K562 (cell line): Measurements from ENCODE around the gene C1QTNF6. TPM values are rescaled to one million over a fixed set of nuclear protein-coding genes. Genes with fewer than 3 reads are reported as not detected.

Source experiments
- ATAC-seq: fragments of 200-7000 bp; cut with Tn5 transposase; 3 replicates; pipeline ENCODE4 v1.9.1; 2020; ENCODE audit warnings: moderate library complexity
- BruUV-seq: library from RNA; stranded (reverse); fragments of 400-500 nt; replicated peaks from 2 replicates; lab custom pipeline; 2021; lab: Mats Ljungman, UMichigan
- CTCF ChIA-PET: fragments of 300-600 bp; formaldehyde crosslinking; extraction: SDS; loops from one replicate; lab custom pipeline; 2021; ENCODE audit warnings: low intra/inter-chr PET ratio; lab: Yijun Ruan, JAX
- POLR2A ChIA-PET: fragments of 300-600, 350-650 bp; sonication (Branson Sonifier 250); formaldehyde crosslinking; extraction: SDS; loops from one replicate; lab custom pipeline; 2021; ENCODE audit warnings: antibody characterized with exemption, inconsistent platforms; lab: Yijun Ruan, JAX
- DNase-seq, 4 experiments: peaks; one replicate each; pipeline versions ENCODE4 v3.0.0 to v3.0.0-alpha.2; 2011 to 2018; ENCODE audit warnings: low spot score in 3 of 4, mixed read lengths in 3 of 4; ENCODE audit errors: extremely low read depth in 1 of 4
- FAIRE-seq: peaks from 2 replicates; lab custom pipeline; 2011; peaks lifted over from hg19 to GRCh38; lab: Jason Lieb, UNC
- H2AFZ ChIP-seq: 2 replicates; pipeline ENCODE4 v1.6.0; 2011; ENCODE audit warnings: low read depth, low read length, control low read depth, inconsistent platforms
- H3K27ac ChIP-seq: fragments of 200-600 bp; 3 replicates; pipeline ENCODE4 v1.8.0; 2011; ENCODE audit warnings: low read depth, mild to moderate bottlenecking, control low read depth, inconsistent platforms, low read length, moderate library complexity, mixed read lengths; ENCODE audit errors: extremely low read depth
- H3K27me3 ChIP-seq, 2 experiments: fragments of 300-600 bp in 1 of 2; 2 replicates in 1 of 2; 3 replicates in 1 of 2; pipeline versions ENCODE4 v1.6.0 to v1.8.0; 2011; ENCODE audit warnings: inconsistent platforms in 2 of 2, low read length in 2 of 2, mild to moderate bottlenecking in 1 of 2, mixed read lengths in 1 of 2, moderate library complexity in 1 of 2; ENCODE audit not compliant: control insufficient read depth in 2 of 2, insufficient read depth in 2 of 2
- H3K36me3 ChIP-seq: fragments of 300-600 bp; 3 replicates; pipeline ENCODE4 v1.8.0; 2011; ENCODE audit warnings: mild to moderate bottlenecking, low read length, inconsistent platforms; ENCODE audit not compliant: control insufficient read depth, insufficient read depth
- H3K4me1 ChIP-seq, 2 experiments: fragments of 200-600 bp in 1 of 2; replicated peaks in 1 of 2; 2 replicates in 1 of 2; 3 replicates in 1 of 2; pipeline versions ENCODE4 v1.5.1 to v1.8.0; 2011; ENCODE audit warnings: inconsistent platforms in 2 of 2, low read length in 2 of 2, mild to moderate bottlenecking in 1 of 2, mixed read lengths in 1 of 2, moderate library complexity in 1 of 2; ENCODE audit not compliant: control insufficient read depth in 2 of 2, insufficient read depth in 2 of 2
- H3K4me2 ChIP-seq: 2 replicates; pipeline ENCODE4 v1.6.1; 2011; ENCODE audit warnings: low read length, control low read depth, inconsistent platforms, mixed read lengths; ENCODE audit not compliant: insufficient read depth
- H3K4me3 ChIP-seq: fragments of 200-600 bp; sonication (generic), shearing (Covaris generic); 2 replicates; pipeline ENCODE4 v1.5.1; 2016; ENCODE audit warnings: control low read depth, inconsistent platforms
- H3K79me2 ChIP-seq: fragments of 200-600 bp; 3 replicates; pipeline ENCODE4 v1.8.0; 2011; ENCODE audit warnings: low read length, inconsistent platforms; ENCODE audit not compliant: control insufficient read depth, insufficient read depth
- H3K9ac ChIP-seq, 2 experiments: 2 replicates each; pipeline versions ENCODE4 v1.6.0 to v1.6.1; 2011; ENCODE audit warnings: low read depth in 2 of 2, low read length in 2 of 2, control low read depth in 1 of 2, inconsistent platforms in 1 of 2, mild to moderate bottlenecking in 1 of 2, mixed read lengths in 1 of 2; ENCODE audit not compliant: insufficient read depth in 1 of 2
- H3K9me1 ChIP-seq: one replicate; pipeline ENCODE4 v1.6.0; 2011; ENCODE audit warnings: inconsistent platforms, mild to moderate bottlenecking, low read length, moderate library complexity; ENCODE audit not compliant: control insufficient read depth, insufficient read depth
- H3K9me3 ChIP-seq: replicated peaks from 2 replicates; pipeline ENCODE4 v1.5.1; 2011; ENCODE audit warnings: low read depth, low read length, inconsistent platforms; ENCODE audit not compliant: control insufficient read depth, insufficient read depth
- H4K20me1 ChIP-seq: replicated peaks from 2 replicates; pipeline ENCODE4 v1.6.1; 2011; ENCODE audit warnings: low read length, inconsistent platforms, mixed read lengths; ENCODE audit not compliant: control insufficient read depth, insufficient read depth
- ETV1 ChIP-seq: fragments of 450-650 bp; conservative IDR thresholded peaks from 2 replicates; pipeline ENCODE4 v1.6.1; 2016; ENCODE audit warnings: missing genetic modification characterization, control low read depth, low read depth, missing compliant biosample characterization
- HDAC2 ChIP-seq: fragments of 450-650 bp; IDR thresholded peaks from 2 replicates; pipeline ENCODE4 v1.6.1; 2016; ENCODE audit warnings: mild to moderate bottlenecking
- MAZ ChIP-seq, 2 experiments: fragments of 450-650 bp in 1 of 2; sonication (generic) in 1 of 2; formaldehyde crosslinking; IDR thresholded peaks in 1 of 2; conservative IDR thresholded peaks in 1 of 2; 2 replicates each; pipeline versions ENCODE4 v1.4.0 to v1.5.0; 2020; ENCODE audit warnings: mild to moderate bottlenecking in 1 of 2, missing genetic modification reagents in 1 of 2
- MED1 ChIP-seq: sonication (generic); formaldehyde crosslinking; IDR thresholded peaks from 2 replicates; pipeline ENCODE4 v1.8.1; 2023; ENCODE audit warnings: missing genetic modification reagents, borderline replicate concordance
- MYC ChIP-seq, 2 experiments: fragments of 250-450 bp in 1 of 2; sonication (Bioruptor Pico) in 1 of 2; IDR thresholded peaks; 2 replicates each; pipeline versions ENCODE4 v1.5.1 to v1.6.1; 2012 to 2021; ENCODE audit warnings: low read depth in 2 of 2, borderline replicate concordance in 1 of 2, improper control_type of control experiment in 1 of 2, low read length in 1 of 2, mild to moderate bottlenecking in 1 of 2, moderate library complexity in 1 of 2
- PTTG1 ChIP-seq: fragments of 450-650 bp; IDR thresholded peaks from 2 replicates; pipeline ENCODE4 v1.6.1; 2016; ENCODE audit warnings: low read depth, mild to moderate bottlenecking, missing genetic modification characterization, missing compliant biosample characterization
- STAG1 ChIP-seq: sonication (generic); formaldehyde crosslinking; IDR thresholded peaks from 2 replicates; pipeline ENCODE4 v1.5.0; 2020; ENCODE audit warnings: missing genetic modification reagents, borderline replicate concordance
- STAT5B ChIP-seq: fragments of 250-450 bp; sonication (Bioruptor Pico); IDR thresholded peaks from 2 replicates; pipeline ENCODE4 v1.8.0; 2021; ENCODE audit warnings: mild to moderate bottlenecking, inconsistent platforms
- TFAP4 ChIP-seq: sonication (generic); formaldehyde crosslinking; IDR thresholded peaks from 2 replicates; pipeline ENCODE4 v1.8.0; 2022; ENCODE audit warnings: missing genetic modification reagents, mild to moderate bottlenecking, moderate library complexity, borderline replicate concordance
- TSC22D4 ChIP-seq: fragments of 450-650 bp; IDR thresholded peaks from 2 replicates; pipeline ENCODE4 v1.6.1; 2016; ENCODE audit warnings: missing genetic modification characterization, missing biosample characterization, control low read depth
- YY1 ChIP-seq, 3 experiments: IDR thresholded peaks; 2 replicates each; pipeline ENCODE4 v1.6.1; 2011; ENCODE audit warnings: low read length in 2 of 3, mild to moderate bottlenecking in 2 of 3, moderate library complexity in 2 of 3, borderline replicate concordance in 1 of 3, control low read depth in 1 of 3, low read depth in 1 of 3; ENCODE audit not compliant: insufficient read depth in 3 of 3, insufficient replicate concordance in 2 of 3, control insufficient read depth in 1 of 3, insufficient read length in 1 of 3; ENCODE audit errors: extremely low read depth in 1 of 3
- ZFP36 ChIP-seq: fragments of 150-350 bp; IDR thresholded peaks from 2 replicates; pipeline ENCODE4 v1.6.1; 2018; ENCODE audit warnings: low read length, low read depth; ENCODE audit not compliant: partially characterized antibody
- WGBS: fragments of 100-300 bp; shearing (Covaris generic); methylation state at CpG from one replicate; pipeline ENCODE4 v1.1.6; 2016; ENCODE audit warnings: low coverage, mixed read lengths; ENCODE audit not compliant: insufficient coverage; ENCODE audit errors: missing lambda C conversion rate; 5-methylcytosine and 5-hydroxymethylcytosine counted together
- in situ Hi-C: fragments of 300-500 bp; cut with MboI; formaldehyde crosslinking; loops from 4 replicates; pipeline ENCODE4 v1.15.0; 2018; ENCODE audit warnings: inconsistent platforms, mixed read lengths
- intact Hi-C: fragments of 100-400 bp; cut with micrococcal nuclease; formaldehyde crosslinking; loops from 2 replicates; pipeline ENCODE4 v1.14.2; 2022
- polyA plus RNA-seq, 8 experiments: library from polyadenylated mRNA; depleted of rRNA in 4 of 8; stranded (reverse) in 5 of 8; unstranded in 3 of 8; fragments of >200 nt; fragmentation: Nextera tagmentation in 2 of 8; fragmentation: Illumina TruSeq in 1 of 8; extraction: Ambion mirVana in 2 of 8; extraction: Trizol in 1 of 8; gene quantifications; 2 replicates each; pipeline versions ENCODE4 v1.2.1 to v1.2.3, GENCODE V29; 2011 to 2014; ENCODE audit warnings: inconsistent platforms in 1 of 8, missing spikeins in 1 of 8
- total RNA-seq, 7 experiments: library from RNA; depleted of rRNA in 6 of 7; stranded (reverse); fragments of >200 nt in 6 of 7; fragmentation: Illumina TruSeq in 2 of 7; extraction: Trizol in 2 of 7; gene quantifications; 2 replicates each; pipeline versions ENCODE4 v1.2.1 to v1.2.3, GENCODE V29; 2011 to 2021; ENCODE audit warnings: low replicate concordance in 1 of 7
- TF ChIP-seq, protein P1 (sequence below): fragments of 450-650 bp; formaldehyde crosslinking; IDR thresholded peaks from 2 replicates; pipeline ENCODE4 v1.4.0; 2020; ENCODE audit warnings: mild to moderate bottlenecking, moderate library complexity

Gene C1QTNF6
- total and polyA plus RNA-seq, 9 of the 15 experiments (the other 6 are each of a cell fraction or from before 2014, with no cell fraction given): 0.18 to 0.92 (median 0.55) TPM

DNA sequence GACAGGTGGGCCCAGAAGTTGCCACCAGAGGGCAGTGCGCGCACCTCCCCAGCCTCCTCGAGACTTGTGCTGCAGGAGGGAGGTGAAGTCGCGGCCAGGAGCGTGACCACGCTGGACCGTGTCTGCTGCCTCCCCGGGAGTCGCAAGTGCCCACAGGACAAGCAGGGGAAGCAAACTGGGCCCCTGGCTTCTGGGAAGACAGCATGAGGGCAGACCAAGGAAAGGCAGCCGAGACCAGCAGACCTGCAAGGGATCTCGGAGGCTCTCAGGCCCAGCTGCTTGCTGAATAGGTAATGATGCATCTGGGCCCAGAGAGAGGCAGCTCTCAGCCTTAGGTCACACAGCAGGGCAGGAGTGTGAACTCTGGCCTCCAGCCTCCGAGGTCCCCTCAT lies 21.4 kb downstream of the C1QTNF6 start:
- peak overlapping the region; percentile 62 for H3K4me2 ChIP-seq
- TF ChIP-seq TFAP4 (CRISPR knock-in tag) (peak; percentile 45; the same call in 1 of the 2 replicates), MED1 (CRISPR knock-in tag) (no peak), STAT5B (CRISPR knock-in tag) (no peak), ETV1 (tag) (no peak), STAG1 (CRISPR knock-in tag) (peak; percentile 57; the same call in 1 of the 2 replicates), TSC22D4 (no peak), YY1 (IDR thresholded peaks at IDR 0.05; ENCODE audit: borderline replicate concordance in 1 of 3, control insufficient read depth in 1 of 3, extremely low read depth in 1 of 3, insufficient read depth in 3 of 3, insufficient read length in 1 of 3, insufficient replicate concordance in 2 of 3, low read depth in 1 of 3, low read length in 2 of 3) (no peak), MYC (IDR thresholded peaks at IDR 0.05; ENCODE audit: low read depth, low read length) (peak; percentile 37; the same call in 1 of the 2 replicates), MYC (CRISPR knock-in tag; IDR thresholded peaks at IDR 0.05; ENCODE audit: borderline replicate concordance, low read depth) (no peak), HDAC2 (0 out of 2 replicates have a peak, but pooled peaks have one; percentile 23), ZFP36 (peak; percentile 74), PTTG1 (no peak), MAZ (CRISPR knock-in tag; conservative IDR thresholded peaks at IDR 0.05 in 1 of 2, IDR thresholded peaks at IDR 0.05 in 1 of 2) (0 out of 4 replicates have a peak, but pooled peaks of 1 of the 2 experiments have one; percentile 30)
- TF ChIP-seq, protein P1, sequence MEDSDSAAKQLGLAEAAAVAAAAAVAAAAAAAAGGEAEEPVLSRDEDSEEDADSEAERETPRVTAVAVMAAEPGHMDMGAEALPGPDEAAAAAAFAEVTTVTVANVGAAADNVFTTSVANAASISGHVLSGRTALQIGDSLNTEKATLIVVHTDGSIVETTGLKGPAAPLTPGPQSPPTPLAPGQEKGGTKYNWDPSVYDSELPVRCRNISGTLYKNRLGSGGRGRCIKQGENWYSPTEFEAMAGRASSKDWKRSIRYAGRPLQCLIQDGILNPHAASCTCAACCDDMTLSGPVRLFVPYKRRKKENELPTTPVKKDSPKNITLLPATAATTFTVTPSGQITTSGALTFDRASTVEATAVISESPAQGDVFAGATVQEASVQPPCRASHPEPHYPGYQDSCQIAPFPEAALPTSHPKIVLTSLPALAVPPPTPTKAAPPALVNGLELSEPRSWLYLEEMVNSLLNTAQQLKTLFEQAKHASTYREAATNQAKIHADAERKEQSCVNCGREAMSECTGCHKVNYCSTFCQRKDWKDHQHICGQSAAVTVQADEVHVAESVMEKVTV: 0 out of 2 replicates have a peak, but pooled peaks have one; percentile 33

More for the DNA sequence above, 21.4 kb downstream of the C1QTNF6 start:
- ChIA-PET CTCF (interaction anchor here (1.2 to 3.2 kb wide), 3 partner anchors 32 to 385 kb away, joined by 3 to 27 read pairs (median 6); no protein-coding TSS in a partner anchor), POLR2A (interaction anchor here (1.2 kb wide), 1 partner anchor 93 kb away, joined by 4 read pairs; no protein-coding TSS in a partner anchor)
- H3K9ac ChIP-seq: no peak overlapping the region
- no peaks in the 10 kb centered on the region for H4K20me1 ChIP-seq
- H3K79me2 ChIP-seq: no peaks in the 10 kb centered on the region
- H3K9me3 ChIP-seq: no peaks in the 10 kb centered on the region
- 10% methylated on average over 12 of the region's 13 CpGs for WGBS
- peaks cover 0 to 13% of the 10 kb centered on the region in 2 experiments; a peak in 2 of 5 replicates for H3K4me1 ChIP-seq
- H2AFZ ChIP-seq: peak overlapping the region; percentile 76
- no peaks in the 10 kb centered on the region for H3K9me1 ChIP-seq
- H3K27ac ChIP-seq: no peak overlapping the region
- FAIRE-seq (peak; percentile 85), ATAC-seq (peak; percentile 98), DNase-seq (peak; percentile 77 to 80 (median 78))
- no peak overlapping the region for H3K4me3 ChIP-seq
- no peaks in the 10 kb centered on the region for H3K36me3 ChIP-seq
- no TSS peak for BruUV-seq
- in situ Hi-C loops: loop anchor here (5.0 kb wide), 1 partner anchor 291 kb away; no protein-coding TSS in a partner anchor
- H3K27me3 ChIP-seq: no peaks in the 10 kb centered on the region; a peak in 2 of 5 replicates
- intact Hi-C loops: loop anchor here (1.0 kb wide), 1 partner anchor 32 kb away; no protein-coding TSS in a partner anchor
